Measurements from ENCODE around the gene CRIM1. TPM values are rescaled to one million over a fixed set of nuclear protein-coding genes. Genes with fewer than 3 reads are reported as not detected.
"Not testable (repeated sequence)": the region's sequence is repeated elsewhere in the genome, so short reads cannot be mapped to it uniquely, and the experiment has no call there.

The CRIM1 gene
- 135 and 364 TPM in 2 replicates for total RNA-seq
- 231 and 661 TPM in 2 replicates for polyA plus RNA-seq
- polyA plus RNA-seq (2012): 157 and 490 TPM in 2 replicates
- polyA minus RNA-seq (ENCODE audit: low replicate concordance): 1,375 and 3,102 TPM in 2 replicates

DNA sequence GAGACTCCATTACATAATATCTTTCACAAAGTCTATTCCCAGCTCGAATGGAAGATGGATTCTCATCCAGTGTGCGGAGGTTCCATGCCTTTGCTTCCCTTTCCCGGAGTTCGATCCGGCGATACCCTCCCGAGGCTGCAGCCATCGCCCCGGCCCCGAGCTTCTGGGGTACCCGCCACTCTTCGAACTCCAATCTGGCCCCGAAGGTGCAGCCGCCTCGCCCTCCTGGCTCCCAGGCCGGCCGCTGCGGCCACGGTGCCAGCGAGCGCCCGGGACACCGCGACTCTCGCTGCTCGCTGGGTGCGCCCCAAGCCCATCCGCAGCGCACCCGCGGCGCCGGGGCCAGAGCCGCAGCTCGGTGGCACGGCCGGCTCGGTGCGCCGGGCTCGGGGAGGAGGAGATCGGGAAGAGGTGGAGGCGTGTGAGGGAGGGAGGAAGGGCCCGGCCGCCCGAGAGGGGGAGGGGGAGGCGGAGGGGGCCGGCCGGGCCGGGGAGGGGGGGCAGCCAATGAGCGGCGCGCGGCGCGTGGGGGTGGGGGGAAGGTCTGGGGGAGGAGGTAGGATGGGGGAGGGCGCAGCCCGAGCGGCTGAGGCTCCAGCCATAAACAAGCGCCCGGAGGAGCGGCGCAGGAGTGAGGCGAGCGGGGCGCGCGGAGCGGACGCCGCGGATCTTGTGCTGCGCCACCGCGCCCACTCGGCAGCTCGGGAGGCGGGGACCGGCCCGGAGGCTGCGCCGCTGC lies at the start of gene CRIM1:
CRIM1 (plus strand) TSS at position 628 of the 739 bp plus-strand sequence. CDS start 515 bp downstream, outside the sequence.
- Histone ChIP-seq H3K79me2 (ENCODE audit: control insufficient read depth, insufficient read depth, low read length) (peaks cover 64% of the 10 kb centered on the region), H3K4me3 (replicated peaks in 1 of 4; ENCODE audit: control extremely low read depth in 1 of 4, insufficient read depth in 1 of 4, low read depth in 3 of 4, low read length in 4 of 4) (peak within 1 kb of the TSS; percentile 79 to 92 (median 83)), H3K9ac (ENCODE audit: insufficient read depth, low read length) (peak within 1 kb of the TSS; percentile 93), H3K27ac (ENCODE audit: insufficient read depth, low read length) (peak within 1 kb of the TSS; percentile 95), H3K4me2 (ENCODE audit: extremely low read depth, insufficient read depth, low read length) (peak within 1 kb of the TSS; percentile 96), H3K27me3 (ENCODE audit: control insufficient read depth, insufficient read depth, low read length) (no peaks in the 10 kb centered on the region), H3K4me1 (ENCODE audit: control insufficient read depth, extremely low read depth, insufficient read depth, low read length) (peaks cover 7% of the 10 kb centered on the region), H3K36me3 (ENCODE audit: control insufficient read depth, insufficient read depth, low read length) (no peaks in the 10 kb centered on the region), H4K20me1 (ENCODE audit: control insufficient read depth, extremely low read depth, insufficient read depth, low read length) (no peaks in the 10 kb centered on the region), H2AFZ (ENCODE audit: low read length) (peak within 1 kb of the TSS; percentile 10), H3K9me3 (ENCODE audit: control insufficient read depth, insufficient read depth, low read depth, low read length) (no peaks in the 10 kb centered on the region)
- TF ChIP-seq, protein P1, sequence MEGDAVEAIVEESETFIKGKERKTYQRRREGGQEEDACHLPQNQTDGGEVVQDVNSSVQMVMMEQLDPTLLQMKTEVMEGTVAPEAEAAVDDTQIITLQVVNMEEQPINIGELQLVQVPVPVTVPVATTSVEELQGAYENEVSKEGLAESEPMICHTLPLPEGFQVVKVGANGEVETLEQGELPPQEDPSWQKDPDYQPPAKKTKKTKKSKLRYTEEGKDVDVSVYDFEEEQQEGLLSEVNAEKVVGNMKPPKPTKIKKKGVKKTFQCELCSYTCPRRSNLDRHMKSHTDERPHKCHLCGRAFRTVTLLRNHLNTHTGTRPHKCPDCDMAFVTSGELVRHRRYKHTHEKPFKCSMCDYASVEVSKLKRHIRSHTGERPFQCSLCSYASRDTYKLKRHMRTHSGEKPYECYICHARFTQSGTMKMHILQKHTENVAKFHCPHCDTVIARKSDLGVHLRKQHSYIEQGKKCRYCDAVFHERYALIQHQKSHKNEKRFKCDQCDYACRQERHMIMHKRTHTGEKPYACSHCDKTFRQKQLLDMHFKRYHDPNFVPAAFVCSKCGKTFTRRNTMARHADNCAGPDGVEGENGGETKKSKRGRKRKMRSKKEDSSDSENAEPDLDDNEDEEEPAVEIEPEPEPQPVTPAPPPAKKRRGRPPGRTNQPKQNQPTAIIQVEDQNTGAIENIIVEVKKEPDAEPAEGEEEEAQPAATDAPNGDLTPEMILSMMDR (conservative IDR thresholded peaks at IDR 0.05 in 1 of 2, IDR thresholded peaks at IDR 0.05 in 1 of 2; ENCODE audit: low read depth in 1 of 2, low read length in 2 of 2): no peak
- TF ChIP-seq EZH2 (IDR thresholded peaks at IDR 0.05; ENCODE audit: low read length, missing control alignments): no peak
- peak; percentile 91 to 93 for DNase-seq (ENCODE audit: low read depth in 2 of 2)

- Histone ChIP-seq H3K9ac (ENCODE audit: insufficient read depth, low read length) (no peak overlapping the region), H3K9me3 (ENCODE audit: control insufficient read depth, insufficient read depth, low read depth, low read length) (no peaks in the 10 kb centered on the region), H3K27me3 (ENCODE audit: control insufficient read depth, insufficient read depth, low read length) (no peaks in the 10 kb centered on the region), H3K4me3 (replicated peaks in 1 of 4; ENCODE audit: control extremely low read depth in 1 of 4, insufficient read depth in 1 of 4, low read depth in 3 of 4, low read length in 4 of 4) (no peak overlapping the region), H3K36me3 (ENCODE audit: control insufficient read depth, insufficient read depth, low read length) (no peaks in the 10 kb centered on the region), H2AFZ (ENCODE audit: low read length) (no peak overlapping the region), H3K4me1 (ENCODE audit: control insufficient read depth, extremely low read depth, insufficient read depth, low read length) (no peaks in the 10 kb centered on the region), H3K79me2 (ENCODE audit: control insufficient read depth, insufficient read depth, low read length) (no peaks in the 10 kb centered on the region), H3K4me2 (ENCODE audit: extremely low read depth, insufficient read depth, low read length) (no peak overlapping the region), H4K20me1 (ENCODE audit: control insufficient read depth, extremely low read depth, insufficient read depth, low read length) (no peaks in the 10 kb centered on the region), H3K27ac (ENCODE audit: insufficient read depth, low read length) (no peak overlapping the region)
- TF ChIP-seq, protein P1 (conservative IDR thresholded peaks at IDR 0.05 in 1 of 2, IDR thresholded peaks at IDR 0.05 in 1 of 2; ENCODE audit: low read depth in 1 of 2, low read length in 2 of 2): no peak
- TF ChIP-seq EZH2 (IDR thresholded peaks at IDR 0.05; ENCODE audit: low read length, missing control alignments): no peak
- no peak for DNase-seq (ENCODE audit: low read depth in 2 of 2)
Observed at GRCh38 chr2:36307441-36307840, 48.1 kb upstream of the CRIM1 start.

DNA sequence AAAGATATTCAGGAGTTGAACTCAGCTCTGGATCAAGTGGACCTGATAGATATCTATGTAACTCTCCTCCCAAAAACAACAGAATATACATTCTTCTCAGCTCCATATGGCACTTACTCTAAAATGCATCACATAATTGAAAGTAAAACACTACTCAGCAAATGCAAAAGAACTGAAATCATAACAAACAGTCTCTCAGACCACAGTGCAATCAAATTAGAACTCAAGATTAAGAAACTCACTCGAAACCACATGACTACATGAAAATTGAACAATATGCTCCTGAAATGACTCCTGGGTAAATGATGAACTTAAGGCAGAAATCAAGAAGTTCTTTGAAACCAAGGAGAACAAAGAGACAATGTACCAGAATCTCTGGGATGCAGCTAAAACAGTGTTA lies 45.1 kb upstream of the CRIM1 start:
- not testable (repeated sequence) for H2AFZ ChIP-seq (ENCODE audit: low read length); H4K20me1 ChIP-seq (ENCODE audit: control insufficient read depth, extremely low read depth, insufficient read depth, low read length); DNase-seq (ENCODE audit: low read depth in 2 of 2); H3K9me3 ChIP-seq (ENCODE audit: control insufficient read depth, insufficient read depth, low read depth, low read length); H3K79me2 ChIP-seq (ENCODE audit: control insufficient read depth, insufficient read depth, low read length); H3K27ac ChIP-seq (ENCODE audit: insufficient read depth, low read length); H3K4me2 ChIP-seq (ENCODE audit: extremely low read depth, insufficient read depth, low read length); H3K27me3 ChIP-seq (ENCODE audit: control insufficient read depth, insufficient read depth, low read length); H3K4me3 ChIP-seq (replicated peaks in 1 of 4; ENCODE audit: control extremely low read depth in 1 of 4, insufficient read depth in 1 of 4, low read depth in 3 of 4, low read length in 4 of 4); H3K9ac ChIP-seq (ENCODE audit: insufficient read depth, low read length); H3K36me3 ChIP-seq (ENCODE audit: control insufficient read depth, insufficient read depth, low read length); H3K4me1 ChIP-seq (ENCODE audit: control insufficient read depth, extremely low read depth, insufficient read depth, low read length)

All from fibroblast of lung (primary cell).